HCT116 (cell line): ENCODE results near the gene EIF3K. TPM values are rescaled to one million over a fixed set of nuclear protein-coding genes. Genes with fewer than 3 reads are reported as not detected.

Source experiments
- ATAC-seq: fragments of 200-7000 bp; cut with Tn5 transposase; 2 replicates; pipeline ENCODE4 v1.9.1; 2020; ENCODE audit warnings: mild to moderate bottlenecking, moderate library complexity
- BruUV-seq: library from RNA; stranded (reverse); fragments of 400-500 nt; replicated peaks from 2 replicates; lab custom pipeline; 2021; lab: Mats Ljungman, UMichigan
- CTCF ChIA-PET: fragments of 300-600 bp; sonication (Branson Sonifier 250); formaldehyde crosslinking; loops from one replicate; lab custom pipeline; 2021; ENCODE audit warnings: antibody characterized with exemption; lab: Charles Lee
- POLR2A ChIA-PET: fragments of 300-600, 350-600 bp; sonication (Branson Sonifier 250); formaldehyde crosslinking; loops from one replicate; lab custom pipeline; 2021; ENCODE audit warnings: antibody characterized with exemption; lab: Charles Lee
- RAD21 ChIA-PET, 2 experiments: fragments of 300-600 bp; sonication (Branson Sonifier 250); formaldehyde crosslinking; loops; one replicate each; lab custom pipeline; 2023; ENCODE audit warnings: low total read pairs in 2 of 2; ENCODE audit not compliant: uncharacterized antibody in 2 of 2, unreplicated experiment in 2 of 2, low non-redundant PET in 1 of 2; lab: Charles Lee
- DNase-seq: peaks from one replicate; pipeline ENCODE4 v3.0.0-alpha.2; 2010; ENCODE audit warnings: low read depth, low spot score
- H2AFZ ChIP-seq: fragments of 200-600 bp; shearing (Covaris generic), sonication (generic); 2 replicates; pipeline ENCODE4 v1.6.1; 2017; ENCODE audit warnings: low read depth, mixed run types, mixed read lengths, antibody characterized with exemption, low read length; ENCODE audit not compliant: poor library complexity, severe bottlenecking
- H3K27ac ChIP-seq: 2 replicates; pipeline ENCODE4 v1.5.1; 2012; ENCODE audit warnings: low read depth, low read length
- H3K27me3 ChIP-seq: fragments of 200-600 bp; sonication (generic); 2 replicates; pipeline ENCODE4 v1.6.1; 2016; ENCODE audit warnings: mixed run types, low read length, mixed read lengths; ENCODE audit not compliant: insufficient read depth
- H3K36me3 ChIP-seq, 2 experiments: fragments of 200-500 bp in 1 of 2; fragments of 200-600 bp in 1 of 2; sonication (Bioruptor generic) in 1 of 2; sonication (generic) in 1 of 2; 2 replicates each; pipeline versions ENCODE4 v1.5.1 to v1.6.1; 2014 to 2016; ENCODE audit warnings: low read length in 2 of 2, inconsistent platforms in 1 of 2, mixed read lengths in 1 of 2, mixed run types in 1 of 2; ENCODE audit not compliant: insufficient read depth in 2 of 2, control insufficient read depth in 1 of 2
- H3K4me1 ChIP-seq, 2 experiments: fragments of 200-600 bp in 1 of 2; sonication (generic) in 1 of 2; 2 replicates each; pipeline versions ENCODE4 v1.5.1 to v1.6.1; 2012 to 2017; ENCODE audit warnings: low read length in 2 of 2, inconsistent platforms in 1 of 2, mild to moderate bottlenecking in 1 of 2, mixed read lengths in 1 of 2, mixed run types in 1 of 2, moderate library complexity in 1 of 2; ENCODE audit not compliant: insufficient read depth in 2 of 2, control insufficient read depth in 1 of 2
- H3K4me2 ChIP-seq: fragments of 200-600 bp; sonication (generic); 2 replicates; pipeline ENCODE4 v1.6.1; 2017; ENCODE audit warnings: mixed run types, low read length, mixed read lengths
- H3K4me3 ChIP-seq, 2 experiments: fragments of 200-600 bp in 1 of 2; sonication (generic) in 1 of 2; replicated peaks in 1 of 2; 2 replicates each; pipeline ENCODE4 v1.5.1; 2011 to 2016; ENCODE audit warnings: low read length in 2 of 2, control low read depth in 1 of 2, low read depth in 1 of 2, mild to moderate bottlenecking in 1 of 2, mixed read lengths in 1 of 2, mixed run types in 1 of 2
- H3K79me2 ChIP-seq: fragments of 200-600 bp; sonication (generic); 2 replicates; pipeline ENCODE4 v1.6.1; 2017; ENCODE audit warnings: mild to moderate bottlenecking, mixed run types, low read length, moderate library complexity, mixed read lengths; ENCODE audit not compliant: insufficient read depth
- H3K9ac ChIP-seq: fragments of 200-600 bp; sonication (generic); 2 replicates; pipeline ENCODE4 v1.6.1; 2016; ENCODE audit warnings: low read length, mixed read lengths
- H3K9me2 ChIP-seq: fragments of 200-600 bp; sonication (generic), shearing (Covaris generic); 2 replicates; pipeline ENCODE4 v1.6.1; 2017; ENCODE audit warnings: mixed run types, mild to moderate bottlenecking, moderate library complexity; ENCODE audit not compliant: insufficient read depth
- H3K9me3 ChIP-seq, 2 experiments: fragments of 200-500 bp in 1 of 2; fragments of 200-600 bp in 1 of 2; sonication (Bioruptor generic) in 1 of 2; sonication (generic) in 1 of 2; 2 replicates each; pipeline ENCODE4 v1.6.1; 2014 to 2017; ENCODE audit warnings: low read length in 2 of 2, mixed read lengths in 2 of 2, inconsistent platforms in 1 of 2, low read depth in 1 of 2, mild to moderate bottlenecking in 1 of 2, mixed run types in 1 of 2, moderate library complexity in 1 of 2; ENCODE audit not compliant: control insufficient read depth in 1 of 2, insufficient read depth in 1 of 2
- H4K20me1 ChIP-seq: fragments of 200-600 bp; sonication (generic), shearing (Covaris generic); 2 replicates; pipeline ENCODE4 v1.6.1; 2017; ENCODE audit warnings: mixed run types, mild to moderate bottlenecking, moderate library complexity; ENCODE audit not compliant: insufficient read depth
- CEBPB ChIP-seq: IDR thresholded peaks from 2 replicates; pipeline ENCODE4 v1.6.1; 2012; ENCODE audit warnings: low read depth
- EGR1 ChIP-seq: IDR thresholded peaks from 2 replicates; pipeline ENCODE4 v1.6.1; 2012; ENCODE audit warnings: low read depth
- ELF1 ChIP-seq: IDR thresholded peaks from 2 replicates; pipeline ENCODE4 v1.6.1; 2012; ENCODE audit warnings: low read depth, borderline replicate concordance
- EZH2 ChIP-seq: fragments of 200-600 bp; sonication (generic); IDR thresholded peaks from 2 replicates; pipeline ENCODE4 v1.6.1; 2017; ENCODE audit warnings: antibody characterized with exemption, mixed run types
- EZH2phosphoT487 ChIP-seq: fragments of 200-600 bp; IDR thresholded peaks from 2 replicates; pipeline ENCODE4 v1.6.1; 2018; ENCODE audit warnings: antibody characterized with exemption, borderline replicate concordance
- FOSL1 ChIP-seq: IDR thresholded peaks from 2 replicates; pipeline ENCODE4 v1.6.1; 2012; ENCODE audit warnings: low read depth
- POLR2A ChIP-seq: IDR thresholded peaks from 2 replicates; pipeline ENCODE4 v1.7.0; 2011; ENCODE audit warnings: borderline replicate concordance; ENCODE audit not compliant: insufficient read depth, insufficient read length; ENCODE audit errors: extremely low read depth
- REST ChIP-seq: IDR thresholded peaks from 2 replicates; pipeline ENCODE4 v1.6.1; 2012; ENCODE audit warnings: low read depth
- SP1 ChIP-seq: IDR thresholded peaks from 2 replicates; pipeline ENCODE4 v1.6.1; 2012; ENCODE audit warnings: low read depth
- SRF ChIP-seq: IDR thresholded peaks from 2 replicates; pipeline ENCODE4 v1.6.1; 2012; ENCODE audit warnings: low read depth
- ZFX ChIP-seq: fragments of 450-650 bp; IDR thresholded peaks from 2 replicates; pipeline ENCODE4 v1.6.1; 2017
- ZNF274 ChIP-seq: fragments of 200-500 bp; sonication (Bioruptor generic); IDR thresholded peaks from 2 replicates; pipeline ENCODE4 v1.6.1; 2014; ENCODE audit warnings: mild to moderate bottlenecking, low read depth, low read length, inconsistent platforms
- intact Hi-C: fragments of 100-400 bp; cut with micrococcal nuclease; formaldehyde crosslinking; loops from 2 replicates; pipeline ENCODE4 v1.10.0; 2022
- total RNA-seq: library from RNA; stranded (reverse); gene quantifications from one replicate; pipeline ENCODE4 v1.2.1, GENCODE V29; 2021; ENCODE audit not compliant: unreplicated experiment

Gene EIF3K
- total RNA-seq, 1 experiment from 2014 or later: 313 TPM

- intact Hi-C loops: no loop called here
- no peak for DNase-seq
- ChIA-PET RAD21 (no interaction called here), POLR2A (no interaction called here), CTCF (interaction anchor here (1.0 kb wide), 1 partner anchor 347 kb away, joined by 3 read pairs; the partner anchor contains the start of genes MRPS12 and SARS2)
- Histone ChIP-seq H3K4me3 (no peak overlapping the region), H3K9me3 (no peaks in the 10 kb centered on the region), H3K27me3 (no peaks in the 10 kb centered on the region), H3K36me3 (no peaks in the 10 kb centered on the region), H3K79me2 (no peaks in the 10 kb centered on the region), H2AFZ (no peak overlapping the region), H3K4me2 (no peak overlapping the region), H3K4me1 (no peaks in the 10 kb centered on the region), H3K9me2 (no peaks in the 10 kb centered on the region), H4K20me1 (no peaks in the 10 kb centered on the region), H3K9ac (no peak overlapping the region), H3K27ac (no peak overlapping the region)
- TF ChIP-seq SRF: no peak
- TF ChIP-seq SP1: no peak
- no peak for TF ChIP-seq FOSL1
- TF ChIP-seq ZFX: no peak
- TF ChIP-seq POLR2A: no peak
- no peak for TF ChIP-seq ZNF274
- TF ChIP-seq CEBPB: no peak
- TF ChIP-seq EZH2: no peak
- TF ChIP-seq ELF1: no peak
- ATAC-seq: no peak; the same call in 1 of the 2 replicates
- BruUV-seq: no TSS peak
These were observed 35.6 kb upstream of the EIF3K start for GRCh38 chr19:38583219-38583984.

- H4K20me1 ChIP-seq: no peaks in the 10 kb centered on the region
- BruUV-seq: no TSS peak
- POLR2A ChIA-PET: no interaction called here
- RAD21 ChIA-PET: no interaction called here
- H3K36me3 ChIP-seq: no peaks in the 10 kb centered on the region
- H3K27ac ChIP-seq: no peak overlapping the region
- CTCF ChIA-PET: no interaction called here
- H3K27me3 ChIP-seq: no peaks in the 10 kb centered on the region
- intact Hi-C loops: no loop called here
- DNase-seq: no peak
- no peaks in the 10 kb centered on the region for H3K4me1 ChIP-seq
- no peak overlapping the region for H3K9ac ChIP-seq
- H3K9me2 ChIP-seq: no peaks in the 10 kb centered on the region
- H2AFZ ChIP-seq: no peak overlapping the region
- no peak overlapping the region for H3K4me2 ChIP-seq
- H3K4me3 ChIP-seq: no peak overlapping the region
- no peaks in the 10 kb centered on the region for H3K9me3 ChIP-seq
- ATAC-seq: no peak
- no peak for TF ChIP-seq REST
- TF ChIP-seq EZH2phosphoT487: no peak
- TF ChIP-seq POLR2A: no peak
- no peak for TF ChIP-seq SRF
- no peak for TF ChIP-seq EGR1
- H3K79me2 ChIP-seq: no peaks in the 10 kb centered on the region
These were observed 35.0 kb upstream of the EIF3K start for GRCh38 chr19:38583985-38584305.
